ENCODE results near the gene BBIP1.

BBIP1 gene

GRCh38 chr10:110861930-110862649 lies 56.9 kb downstream of the BBIP1 start:
- no peak for DNase-seq

GRCh38 chr10:110861476-110861875 lies 57.5 kb downstream of the BBIP1 start:
- DNase-seq = no peak

GRCh38 chr10:110860576-110861241 lies 58.3 kb downstream of the BBIP1 start:
- DNase-seq = peak; percentile 75

GRCh38 chr10:110859973-110860376 lies 59.0 kb downstream of the BBIP1 start:
- DNase-seq = no peak

GRCh38 chr10:110859206-110859972 lies 59.6 kb downstream of the BBIP1 start:
- no peak for DNase-seq

GRCh38 chr10:110858297-110858934 lies 60.6 kb downstream of the BBIP1 start:
- no peak for DNase-seq

- peak; percentile 49 for DNase-seq
These were observed 61.5 kb downstream of the BBIP1 start for GRCh38 chr10:110857265-110858171.

- DNase-seq = no peak
These were observed 64.9 kb downstream of the BBIP1 start for GRCh38 chr10:110853921-110854605.

GRCh38 chr10:110852947-110853346 lies 66.0 kb downstream of the BBIP1 start:
- DNase-seq = no peak

GRCh38 chr10:110852255-110852896 lies 66.6 kb downstream of the BBIP1 start:
- peak; percentile 40 for DNase-seq

- DNase-seq = peak; percentile 52
These were observed 67.9 kb downstream of the BBIP1 start for GRCh38 chr10:110851020-110851612.

GRCh38 chr10:110850099-110850498 lies 68.9 kb downstream of the BBIP1 start:
- no peak for DNase-seq

Measured in CD4-positive, alpha-beta T cell treated with Interleukin-6 for 4 hours (primary cell).